Kidney (tissue), 14 donors: Measurements from ENCODE around the gene MAPK7. TPM values are rescaled to one million over a fixed set of nuclear protein-coding genes. Genes with fewer than 3 reads are reported as not detected.

Source experiments
- DNase-seq, 5 donors: peaks; one replicate each; pipeline ENCODE4 v3.0.0-alpha.2; 2013 to 2020
- FAIRE-seq: peaks from 2 replicates; lab custom pipeline; 2012; peaks lifted over from hg19 to GRCh38; lab: Jason Lieb, UNC
- H3K27ac ChIP-seq, 2 donors: one replicate each; pipeline ENCODE4 v1.7.0; 2013; ENCODE audit warnings: low read depth in 2 of 2, low read length in 2 of 2, inconsistent platforms in 1 of 2
- H3K27me3 ChIP-seq: one replicate; pipeline ENCODE4 v1.7.1; 2013; ENCODE audit warnings: low read length, inconsistent platforms; ENCODE audit not compliant: control insufficient read depth, insufficient read depth
- H3K36me3 ChIP-seq, 3 donors: one replicate each; pipeline versions ENCODE4 v1.7.0 to v1.7.1; 2013; ENCODE audit warnings: low read length in 3 of 3, control low read depth in 1 of 3, inconsistent platforms in 1 of 3; ENCODE audit not compliant: insufficient read depth in 3 of 3, control insufficient read depth in 2 of 3
- H3K4me1 ChIP-seq, 3 donors: one replicate each; pipeline versions ENCODE4 v1.7.0 to v1.7.1; 2013; ENCODE audit warnings: low read length in 3 of 3, inconsistent platforms in 1 of 3, low read depth in 1 of 3; ENCODE audit not compliant: control insufficient read depth in 2 of 3, insufficient read depth in 2 of 3
- H3K4me3 ChIP-seq, 3 donors: one replicate each; pipeline versions ENCODE4 v1.7.0 to v1.8.1; 2013; ENCODE audit warnings: low read length in 3 of 3, control low read depth in 1 of 3, inconsistent platforms in 1 of 3
- H3K9ac ChIP-seq, 3 donors: one replicate each; pipeline versions ENCODE4 v1.7.0 to v1.7.1; 2013; ENCODE audit warnings: low read length in 3 of 3, control low read depth in 1 of 3, inconsistent platforms in 1 of 3
- H3K9me3 ChIP-seq, 3 donors: one replicate each; pipeline versions ENCODE4 v1.7.0 to v1.7.1; 2013; ENCODE audit warnings: low read length in 3 of 3, control low read depth in 1 of 3, inconsistent platforms in 1 of 3; ENCODE audit not compliant: control insufficient read depth in 2 of 3, insufficient read depth in 1 of 3
- intact Hi-C: fragments of 100-400 bp; cut with DNase I; formaldehyde crosslinking; loops from one replicate; pipeline ENCODE4 v1.11.1; 2022
- polyA plus RNA-seq: library from polyadenylated mRNA; stranded (reverse); fragments of 350-450 nt; fragmentation: Illumina TruSeq; extraction: RNeasy Lipid Tissue Mini Kit (QIAGEN cat#74804); gene quantifications from one replicate; pipeline ENCODE4 v1.2.3, GENCODE V29; 2014; ENCODE audit warnings: low read depth, low replicate concordance; ENCODE audit not compliant: insufficient read depth
- total RNA-seq: library from RNA; stranded (reverse); fragmentation: NEBNext Ultra II Directional; extraction: Animal tissue kit (Norgen Biotek cat#: 25700); gene quantifications from one replicate; pipeline ENCODE4 v1.2.1, GENCODE V29; 2021
- TF ChIP-seq, protein P1 (sequence below): IDR thresholded peaks from 3 replicates; pipeline ENCODE4 v1.5.1; 2012; ENCODE audit warnings: mild to moderate bottlenecking, moderate library complexity, borderline replicate concordance; ENCODE audit not compliant: insufficient read depth; ENCODE audit errors: extremely low read depth
- donor health status: control.
- donor health status: control.
- donor health status: control.
- donor health status: control.
- donor health status: control.
- donor health status: DM: yes; HTN: yes; CAD: no.
- donor health status: Normal renal cell carcinoma (clear cell type).

MAPK7 gene
- total and polyA plus RNA-seq, 2 donors from 2014 or later = 7.1 to 36.7 TPM

DNA sequence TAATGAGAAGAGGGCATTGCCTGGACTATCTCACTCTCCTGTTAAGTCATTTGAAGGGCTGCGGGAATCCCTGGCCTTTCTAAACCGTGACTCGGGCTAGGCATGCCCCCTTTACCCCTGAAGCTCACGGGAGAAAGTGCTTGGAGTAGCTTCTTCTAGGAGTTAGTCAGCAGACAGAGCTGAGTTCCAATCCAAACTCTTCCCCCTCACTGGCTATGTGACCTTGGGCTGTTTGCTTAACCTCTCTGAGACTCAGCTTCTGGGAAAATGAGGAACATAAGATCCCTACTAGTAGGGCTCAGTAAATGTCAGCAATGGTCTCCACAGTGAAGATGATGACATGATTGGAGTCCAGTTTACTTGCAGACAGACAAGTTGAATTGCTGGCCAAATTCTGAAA, 10.1 kb upstream of the MAPK7 start:
- H3K27ac ChIP-seq = no peak overlapping the region
- DNase-seq = no peak

DNA sequence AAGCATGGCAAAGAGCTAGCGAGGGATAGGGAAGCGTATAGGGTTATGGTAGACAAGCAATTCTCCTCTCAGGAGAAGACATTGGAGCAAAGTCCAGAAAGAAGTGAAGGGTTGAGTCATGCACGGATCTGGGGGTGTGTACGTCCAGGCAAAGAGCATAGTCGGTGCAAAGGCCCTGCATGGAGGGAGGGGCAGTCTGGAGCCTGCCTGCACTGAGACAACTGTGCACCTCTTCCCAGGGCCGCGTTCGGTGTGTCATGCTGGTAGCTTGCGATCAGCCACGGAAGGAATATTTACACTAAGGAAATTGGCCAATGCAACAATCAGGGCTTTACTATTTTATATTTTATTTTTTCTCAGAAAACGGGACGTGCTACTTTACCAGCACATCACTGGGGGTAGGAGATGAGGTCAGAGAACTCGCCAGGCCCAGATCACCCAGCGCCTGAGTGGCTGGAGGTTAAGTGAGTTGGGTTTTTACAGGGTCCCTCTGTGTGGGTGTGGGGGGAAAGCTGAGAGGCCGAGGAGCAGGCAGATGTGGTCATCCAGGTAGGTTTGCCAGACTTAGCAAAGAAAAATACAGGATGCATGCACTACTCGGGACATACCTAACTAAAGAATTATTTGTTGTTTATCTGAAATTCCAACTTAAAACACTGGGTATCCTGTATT, 9.1 kb upstream of the MAPK7 start:
- H3K27me3 ChIP-seq = no peaks in the 10 kb centered on the region
- intact Hi-C loops = loop anchor here (10.0 kb wide), 1 partner anchor 76 kb away; no protein-coding TSS in a partner anchor
- TF ChIP-seq, protein P1, sequence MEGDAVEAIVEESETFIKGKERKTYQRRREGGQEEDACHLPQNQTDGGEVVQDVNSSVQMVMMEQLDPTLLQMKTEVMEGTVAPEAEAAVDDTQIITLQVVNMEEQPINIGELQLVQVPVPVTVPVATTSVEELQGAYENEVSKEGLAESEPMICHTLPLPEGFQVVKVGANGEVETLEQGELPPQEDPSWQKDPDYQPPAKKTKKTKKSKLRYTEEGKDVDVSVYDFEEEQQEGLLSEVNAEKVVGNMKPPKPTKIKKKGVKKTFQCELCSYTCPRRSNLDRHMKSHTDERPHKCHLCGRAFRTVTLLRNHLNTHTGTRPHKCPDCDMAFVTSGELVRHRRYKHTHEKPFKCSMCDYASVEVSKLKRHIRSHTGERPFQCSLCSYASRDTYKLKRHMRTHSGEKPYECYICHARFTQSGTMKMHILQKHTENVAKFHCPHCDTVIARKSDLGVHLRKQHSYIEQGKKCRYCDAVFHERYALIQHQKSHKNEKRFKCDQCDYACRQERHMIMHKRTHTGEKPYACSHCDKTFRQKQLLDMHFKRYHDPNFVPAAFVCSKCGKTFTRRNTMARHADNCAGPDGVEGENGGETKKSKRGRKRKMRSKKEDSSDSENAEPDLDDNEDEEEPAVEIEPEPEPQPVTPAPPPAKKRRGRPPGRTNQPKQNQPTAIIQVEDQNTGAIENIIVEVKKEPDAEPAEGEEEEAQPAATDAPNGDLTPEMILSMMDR = no peak
- H3K9ac ChIP-seq = no peak overlapping the region
- H3K9me3 ChIP-seq = no peaks in the 10 kb centered on the region
- H3K36me3 ChIP-seq = no peaks in the 10 kb centered on the region
- FAIRE-seq (no peak), DNase-seq (peak in 1 of 5 donors; percentile 4)
- H3K27ac ChIP-seq = no peak overlapping the region
- peaks cover 0 to 10% (median 0%) of the 10 kb centered on the region in 3 donors for H3K4me1 ChIP-seq
- no peak overlapping the region for H3K4me3 ChIP-seq

More for the DNA sequence above, 10.1 kb upstream of the MAPK7 start:
- H3K27me3 ChIP-seq = no peaks in the 10 kb centered on the region
- intact Hi-C loops = loop anchor here (10.0 kb wide), 1 partner anchor 77 kb away; no protein-coding TSS in a partner anchor
- H3K36me3 ChIP-seq = no peaks in the 10 kb centered on the region
- no peak overlapping the region for H3K9ac ChIP-seq
- peaks cover 0 to 10% (median 0%) of the 10 kb centered on the region in 3 donors for H3K4me1 ChIP-seq
- no peak for FAIRE-seq
- H3K9me3 ChIP-seq = no peaks in the 10 kb centered on the region
- TF ChIP-seq, protein P1 = no peak
- H3K4me3 ChIP-seq = no peak overlapping the region

DNA sequence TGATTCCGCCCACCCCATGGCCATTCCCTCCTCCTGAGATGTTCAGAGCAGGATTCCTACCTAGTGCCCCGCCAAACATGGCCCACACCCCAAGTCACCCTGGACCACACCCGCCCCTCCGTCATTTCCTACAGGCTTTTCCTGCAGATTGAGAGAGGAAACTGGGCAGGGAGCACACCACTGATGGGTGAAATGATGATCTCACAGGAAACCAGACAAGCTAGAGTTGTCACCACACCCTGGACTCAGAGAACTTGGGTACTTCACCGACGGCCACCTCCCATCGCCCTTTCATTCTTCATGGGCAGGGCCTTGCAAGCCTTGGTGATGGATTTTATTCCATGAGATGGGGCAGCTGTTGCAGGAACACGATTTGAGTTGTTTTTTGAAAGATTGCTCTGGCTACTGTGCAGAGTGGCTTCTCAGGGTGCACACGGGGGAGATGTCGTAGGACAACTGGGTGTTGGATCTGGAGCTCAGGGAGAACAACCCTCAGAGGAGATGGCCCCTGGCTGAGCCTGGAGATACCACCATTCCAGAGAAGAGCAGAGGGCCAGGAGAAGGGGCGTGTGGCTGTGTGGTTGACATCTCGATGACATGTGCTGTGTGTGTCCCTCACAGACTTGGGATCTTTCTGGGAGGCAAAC, 8.3 kb upstream of the MAPK7 start:
- intact Hi-C loops = loop anchor here (10.0 kb wide), 1 partner anchor 75 kb away; no protein-coding TSS in a partner anchor
- peak overlapping the region in 1 of 2 donors; percentile 59 for H3K27ac ChIP-seq
- no peaks in the 10 kb centered on the region for H3K36me3 ChIP-seq
- FAIRE-seq (no peak), DNase-seq (peak in 2 of 5 donors; percentile 8 to 30)
- no peaks in the 10 kb centered on the region for H3K9me3 ChIP-seq
- H3K27me3 ChIP-seq = no peaks in the 10 kb centered on the region
- no peak overlapping the region for H3K9ac ChIP-seq
- H3K4me1 ChIP-seq = peaks cover 0 to 10% (median 0%) of the 10 kb centered on the region in 3 donors
- H3K4me3 ChIP-seq = no peak overlapping the region
- TF ChIP-seq, protein P1 = no peak
